ENCODE measurements around the gene EXOC7.
"Not testable (repeated sequence)": the region's sequence is repeated elsewhere in the genome, so short reads cannot be mapped to it uniquely, and the experiment has no call there.

The EXOC7 gene

GRCh38 chr17:76046064-76046463 is 57.5 kb downstream of the EXOC7 start:
- DNase-seq (ENCODE audit: extremely low read depth, low read depth), result no peak
- TF ChIP-seq CTCF (IDR thresholded peaks at IDR 0.05; ENCODE audit: low read depth, low read length, missing control alignments), result no peak
- H3K4me3 ChIP-seq (replicated peaks; ENCODE audit: low read depth, low read length), result no peak overlapping the region

GRCh38 chr17:76044475-76045007 is 59.0 kb downstream of the EXOC7 start:
- not testable (repeated sequence) for H3K4me3 ChIP-seq (replicated peaks; ENCODE audit: low read depth, low read length); DNase-seq (ENCODE audit: extremely low read depth, low read depth)

GRCh38 chr17:76042868-76043267 is 60.7 kb downstream of the EXOC7 start:
- not testable (repeated sequence) for DNase-seq (ENCODE audit: extremely low read depth, low read depth); H3K4me3 ChIP-seq (replicated peaks; ENCODE audit: low read depth, low read length)

- DNase-seq (ENCODE audit: extremely low read depth, low read depth), result no peak
- no peak for TF ChIP-seq CTCF (IDR thresholded peaks at IDR 0.05; ENCODE audit: low read depth, low read length, missing control alignments)
- H3K4me3 ChIP-seq (replicated peaks; ENCODE audit: low read depth, low read length), result no peak overlapping the region
Observed at GRCh38 chr17:76040376-76040775, 63.2 kb downstream of the EXOC7 start.

- H3K4me3 ChIP-seq (replicated peaks; ENCODE audit: low read depth, low read length), result no peak overlapping the region
Observed at GRCh38 chr17:76039121-76039520, 64.5 kb downstream of the EXOC7 start.

GRCh38 chr17:76038050-76038449 is 65.5 kb downstream of the EXOC7 start:
- DNase-seq (ENCODE audit: extremely low read depth, low read depth), result no peak
- TF ChIP-seq CTCF (IDR thresholded peaks at IDR 0.05; ENCODE audit: low read depth, low read length, missing control alignments), result no peak
- H3K4me3 ChIP-seq (replicated peaks; ENCODE audit: low read depth, low read length), result no peak overlapping the region

More at GRCh38 chr17:76039121-76039520, 64.5 kb downstream of the EXOC7 start:
- no peak for TF ChIP-seq CTCF (IDR thresholded peaks at IDR 0.05; ENCODE audit: low read depth, low read length, missing control alignments)
- no peak for DNase-seq (ENCODE audit: extremely low read depth, low read depth)

GRCh38 chr17:76036497-76037261 is 66.9 kb downstream of the EXOC7 start:
- TF ChIP-seq CTCF (IDR thresholded peaks at IDR 0.05; ENCODE audit: low read depth, low read length, missing control alignments), result no peak
- no peak overlapping the region for H3K4me3 ChIP-seq (replicated peaks; ENCODE audit: low read depth, low read length)
- no peak for DNase-seq (ENCODE audit: extremely low read depth, low read depth)
